ENCODE data around the gene ENDOU. TPM values are rescaled to one million over a fixed set of nuclear protein-coding genes. Genes with fewer than 3 reads are reported as not detected.

Gene ENDOU
- total RNA-seq, 4 donors from 2014 or later = 0.32 TPM; not detected in 3

GRCh38 chr12:47742253-47742825, 17.0 kb upstream of the ENDOU start:
- H3K27ac ChIP-seq = peak overlapping the region in 1 of 4 donors; percentile 35
- 58% methylated on average over 7 of the region's 7 CpGs; no CpG with 5 or more reads in 1 of the 2 donors for WGBS, 2 donors (ENCODE audit: low coverage in 1 of 2)
- in situ Hi-C loops (cut with MboI; ENCODE audit: low pct_ligation_motif_present in 1 of 4, low pct_unique_long_range_greater_than_20kb in 1 of 4, low sequenced_read_pairs in 3 of 4) (loop anchor here in 2 of 4 donors (25.0 kb wide), 2 partner anchors 95 to 220 kb away; partner anchors contain the start of gene TMEM106C (in 1 of the 2)), intact Hi-C loops (cut with DNase I; ENCODE audit: low total_unique reads) (no loop called here)
- no peaks in the 10 kb centered on the region for H3K36me3 ChIP-seq
- peak; percentile 79 for DNase-seq
- peaks cover under 1 to 34% (median 16%) of the 10 kb centered on the region in 4 donors for H3K4me1 ChIP-seq
- no peaks in the 10 kb centered on the region for H3K27me3 ChIP-seq
- H3K9me3 ChIP-seq = no peaks in the 10 kb centered on the region
- TF ChIP-seq, protein P1, sequence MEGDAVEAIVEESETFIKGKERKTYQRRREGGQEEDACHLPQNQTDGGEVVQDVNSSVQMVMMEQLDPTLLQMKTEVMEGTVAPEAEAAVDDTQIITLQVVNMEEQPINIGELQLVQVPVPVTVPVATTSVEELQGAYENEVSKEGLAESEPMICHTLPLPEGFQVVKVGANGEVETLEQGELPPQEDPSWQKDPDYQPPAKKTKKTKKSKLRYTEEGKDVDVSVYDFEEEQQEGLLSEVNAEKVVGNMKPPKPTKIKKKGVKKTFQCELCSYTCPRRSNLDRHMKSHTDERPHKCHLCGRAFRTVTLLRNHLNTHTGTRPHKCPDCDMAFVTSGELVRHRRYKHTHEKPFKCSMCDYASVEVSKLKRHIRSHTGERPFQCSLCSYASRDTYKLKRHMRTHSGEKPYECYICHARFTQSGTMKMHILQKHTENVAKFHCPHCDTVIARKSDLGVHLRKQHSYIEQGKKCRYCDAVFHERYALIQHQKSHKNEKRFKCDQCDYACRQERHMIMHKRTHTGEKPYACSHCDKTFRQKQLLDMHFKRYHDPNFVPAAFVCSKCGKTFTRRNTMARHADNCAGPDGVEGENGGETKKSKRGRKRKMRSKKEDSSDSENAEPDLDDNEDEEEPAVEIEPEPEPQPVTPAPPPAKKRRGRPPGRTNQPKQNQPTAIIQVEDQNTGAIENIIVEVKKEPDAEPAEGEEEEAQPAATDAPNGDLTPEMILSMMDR (IDR thresholded peaks at IDR 0.05) = peak; percentile 97 to 99 (median 98)
- no peak for TF ChIP-seq EP300 (IDR thresholded peaks at IDR 0.05; ENCODE audit: low read depth)
- H3K4me3 ChIP-seq = no peak overlapping the region

- 24% methylated on average over 4 of the region's 4 CpGs; no CpG with 5 or more reads in 1 of the 2 donors for WGBS, 2 donors (ENCODE audit: low coverage in 1 of 2)
- Histone ChIP-seq H3K27ac (peak overlapping the region; percentile 10 to 75 (median 46)), H3K36me3 (no peaks in the 10 kb centered on the region), H3K9me3 (no peaks in the 10 kb centered on the region), H3K27me3 (no peaks in the 10 kb centered on the region), H3K4me1 (peaks cover 11 to 44% (median 25%) of the 10 kb centered on the region in 4 donors), H3K4me3 (no peak overlapping the region)
- DNase-seq = peak; percentile 89
- TF ChIP-seq POLR2AphosphoS5 (IDR thresholded peaks at IDR 0.05) = no peak
- TF ChIP-seq, protein P1 (IDR thresholded peaks at IDR 0.05) = no peak
- TF ChIP-seq POLR2A (IDR thresholded peaks at IDR 0.05) = no peak
- TF ChIP-seq EP300 (IDR thresholded peaks at IDR 0.05; ENCODE audit: low read depth) = no peak
- intact Hi-C loops (cut with DNase I; ENCODE audit: low total_unique reads) = no loop called here
- in situ Hi-C loops (cut with MboI; ENCODE audit: low pct_ligation_motif_present in 1 of 4, low pct_unique_long_range_greater_than_20kb in 1 of 4, low sequenced_read_pairs in 3 of 4) = loop anchor here in 2 of 4 donors (25.0 kb wide), 2 partner anchors 96 to 221 kb away; partner anchors contain the start of gene TMEM106C (in 1 of the 2)
Measured at GRCh38 chr12:47741340-47741703, 16.0 kb upstream of the ENDOU start.

- WGBS, 2 donors (ENCODE audit: low coverage in 1 of 2) = 65 to 79% methylated on average over 10 to 13 of the region's 21 CpGs
- peak; percentile 58 for DNase-seq
- in situ Hi-C loops (cut with MboI; ENCODE audit: low pct_ligation_motif_present in 1 of 4, low pct_unique_long_range_greater_than_20kb in 1 of 4, low sequenced_read_pairs in 3 of 4) = loop anchor here in 2 of 4 donors (25.0 kb wide), 2 partner anchors 97 to 222 kb away; partner anchors contain the start of gene TMEM106C (in 1 of the 2)
- peaks cover 16 to 49% (median 30%) of the 10 kb centered on the region in 4 donors for H3K4me1 ChIP-seq
- no peaks in the 10 kb centered on the region for H3K9me3 ChIP-seq
- no peaks in the 10 kb centered on the region for H3K27me3 ChIP-seq
- TF ChIP-seq, protein P1 (IDR thresholded peaks at IDR 0.05) = no peak
- no peak for TF ChIP-seq EP300 (IDR thresholded peaks at IDR 0.05; ENCODE audit: low read depth)
- TF ChIP-seq POLR2A (IDR thresholded peaks at IDR 0.05) = no peak
- TF ChIP-seq POLR2AphosphoS5 (IDR thresholded peaks at IDR 0.05) = no peak
- intact Hi-C loops (cut with DNase I; ENCODE audit: low total_unique reads) = no loop called here
- peak overlapping the region; percentile 10 to 75 (median 46) for H3K27ac ChIP-seq
- H3K4me3 ChIP-seq = no peak overlapping the region
- H3K36me3 ChIP-seq = no peaks in the 10 kb centered on the region
Measured at GRCh38 chr12:47740606-47741339, 15.5 kb upstream of the ENDOU start.

DNA sequence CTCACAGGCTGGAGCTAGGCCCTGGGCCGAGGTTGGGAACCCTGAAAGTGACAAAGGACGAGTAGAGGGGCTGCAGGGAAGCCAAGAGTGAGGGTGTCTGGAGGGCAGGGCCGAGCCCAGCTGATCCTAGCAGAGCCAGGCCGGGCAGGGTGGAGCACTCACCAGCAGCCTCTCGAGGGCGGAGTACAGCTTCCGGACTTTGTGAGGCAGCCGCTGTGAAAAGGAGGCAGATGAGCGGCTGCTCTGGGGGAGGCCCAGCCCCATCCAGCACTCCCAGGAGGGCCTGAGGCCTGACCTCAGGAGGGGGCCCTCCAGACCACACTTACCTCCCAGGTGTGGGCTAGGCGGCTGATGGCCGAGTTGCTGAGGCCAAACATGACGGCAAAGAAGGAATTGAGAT, 14.7 kb upstream of the ENDOU start:
- Histone ChIP-seq H3K9me3 (no peaks in the 10 kb centered on the region), H3K4me3 (no peak overlapping the region), H3K4me1 (peaks cover 24 to 55% (median 35%) of the 10 kb centered on the region in 4 donors), H3K36me3 (no peaks in the 10 kb centered on the region), H3K27ac (peak overlapping the region; percentile 10 to 75 (median 46)), H3K27me3 (no peaks in the 10 kb centered on the region)
- peak; percentile 69 for DNase-seq
- WGBS, 2 donors (ENCODE audit: low coverage in 1 of 2) = 57% methylated on average over 12 of the region's 12 CpGs; no CpG with 5 or more reads in 1 of the 2 donors
- TF ChIP-seq, protein P1 (IDR thresholded peaks at IDR 0.05) = no peak
- TF ChIP-seq POLR2AphosphoS5 (IDR thresholded peaks at IDR 0.05) = no peak
- TF ChIP-seq EP300 (IDR thresholded peaks at IDR 0.05; ENCODE audit: low read depth) = no peak
- no peak for TF ChIP-seq POLR2A (IDR thresholded peaks at IDR 0.05)
- in situ Hi-C loops (cut with MboI; ENCODE audit: low pct_ligation_motif_present in 1 of 4, low pct_unique_long_range_greater_than_20kb in 1 of 4, low sequenced_read_pairs in 3 of 4) = loop anchor here in 2 of 4 donors (25.0 kb wide), 2 partner anchors 97 to 222 kb away; partner anchors contain the start of gene TMEM106C (in 1 of the 2)
- intact Hi-C loops (cut with DNase I; ENCODE audit: low total_unique reads) = no loop called here
